Endodermal cell (in vitro differentiated cells): ENCODE results near the gene OR10AD1. TPM values are rescaled to one million over a fixed set of nuclear protein-coding genes. Genes with fewer than 3 reads are reported as not detected.

Source experiments
- DNase-seq: peaks from one replicate; pipeline ENCODE4 v3.0.0-alpha.2; 2017
- H3K27ac ChIP-seq: 2 replicates; pipeline ENCODE4 v1.5.1; 2013; ENCODE audit warnings: mild to moderate bottlenecking, low read depth, low read length, moderate library complexity
- H3K27me3 ChIP-seq: 2 replicates; pipeline ENCODE4 v1.6.1; 2013; ENCODE audit warnings: mild to moderate bottlenecking, low read length, moderate library complexity; ENCODE audit not compliant: insufficient read depth, control insufficient read depth, poor library complexity, severe bottlenecking
- H3K36me3 ChIP-seq: 2 replicates; pipeline ENCODE4 v1.7.0; 2013; ENCODE audit warnings: mild to moderate bottlenecking, low read length, moderate library complexity; ENCODE audit not compliant: control insufficient read depth, insufficient read depth
- H3K4me1 ChIP-seq: one replicate; pipeline ENCODE4 v1.7.0; 2013; ENCODE audit warnings: low read length; ENCODE audit not compliant: control insufficient read depth, insufficient read depth
- H3K4me3 ChIP-seq: 2 replicates; pipeline ENCODE4 v1.5.1; 2013; ENCODE audit warnings: mild to moderate bottlenecking, low read length, moderate library complexity
- H3K9ac ChIP-seq: 2 replicates; pipeline ENCODE4 v1.6.1; 2013; ENCODE audit warnings: mild to moderate bottlenecking, low read length, moderate library complexity; ENCODE audit not compliant: poor library complexity, severe bottlenecking; ENCODE audit errors: extremely low read depth
- H3K9me3 ChIP-seq: 2 replicates; pipeline ENCODE4 v1.6.1; 2013; ENCODE audit warnings: mild to moderate bottlenecking, low read length, moderate library complexity; ENCODE audit not compliant: control insufficient read depth
- H3K27ac Mint-ChIP-seq: 2 replicates; pipeline ENCODE4 v1.8.0; 2020; ENCODE audit warnings: mixed read lengths
- H3K27me3 Mint-ChIP-seq: 2 replicates; pipeline ENCODE4 v1.8.0; 2021; ENCODE audit warnings: mild to moderate bottlenecking, mixed read lengths; ENCODE audit not compliant: insufficient read depth
- H3K36me3 Mint-ChIP-seq: 2 replicates; pipeline ENCODE4 v1.8.0; 2020; ENCODE audit warnings: low read depth, mixed read lengths
- H3K4me1 Mint-ChIP-seq: 2 replicates; pipeline ENCODE4 v1.8.0; 2020; ENCODE audit warnings: mixed read lengths
- H3K4me3 Mint-ChIP-seq: 2 replicates; pipeline ENCODE4 v1.8.0; 2020; ENCODE audit warnings: mild to moderate bottlenecking, moderate library complexity, mixed read lengths
- H3K9me3 Mint-ChIP-seq: 2 replicates; pipeline ENCODE4 v1.8.0; 2020; ENCODE audit warnings: mild to moderate bottlenecking, mixed read lengths
- WGBS, 2 experiments: methylation state at CpG; one replicate each; pipeline versions ENCODE4 v1.1.5 to v1.1.7; 2013; ENCODE audit warnings: missing lambda C conversion rate in 2 of 2, mixed read lengths in 1 of 2; ENCODE audit not compliant: insufficient coverage in 1 of 2, insufficient read length in 1 of 2; 5-methylcytosine and 5-hydroxymethylcytosine counted together
- total RNA-seq, 2 donors: library from RNA; stranded (reverse); fragmentation: NEBNext Ultra II Directional in 1 of 2; extraction: Animal tissue kit (Norgen Biotek cat#: 25700) in 1 of 2; gene quantifications; 2 replicates in 1 of 2; 3 replicates in 1 of 2; pipeline ENCODE4 v1.2.1, GENCODE V29; 2021
- TF ChIP-seq, protein P1 (sequence below): fragments of 200-600 bp; sonication (generic); conservative IDR thresholded peaks from 2 replicates; pipeline ENCODE4 v1.5.0; 2021; ENCODE audit warnings: antibody characterized with exemption, mild to moderate bottlenecking

OR10AD1 gene
- total RNA-seq, 2 donors from 2014 or later = not detected

DNA sequence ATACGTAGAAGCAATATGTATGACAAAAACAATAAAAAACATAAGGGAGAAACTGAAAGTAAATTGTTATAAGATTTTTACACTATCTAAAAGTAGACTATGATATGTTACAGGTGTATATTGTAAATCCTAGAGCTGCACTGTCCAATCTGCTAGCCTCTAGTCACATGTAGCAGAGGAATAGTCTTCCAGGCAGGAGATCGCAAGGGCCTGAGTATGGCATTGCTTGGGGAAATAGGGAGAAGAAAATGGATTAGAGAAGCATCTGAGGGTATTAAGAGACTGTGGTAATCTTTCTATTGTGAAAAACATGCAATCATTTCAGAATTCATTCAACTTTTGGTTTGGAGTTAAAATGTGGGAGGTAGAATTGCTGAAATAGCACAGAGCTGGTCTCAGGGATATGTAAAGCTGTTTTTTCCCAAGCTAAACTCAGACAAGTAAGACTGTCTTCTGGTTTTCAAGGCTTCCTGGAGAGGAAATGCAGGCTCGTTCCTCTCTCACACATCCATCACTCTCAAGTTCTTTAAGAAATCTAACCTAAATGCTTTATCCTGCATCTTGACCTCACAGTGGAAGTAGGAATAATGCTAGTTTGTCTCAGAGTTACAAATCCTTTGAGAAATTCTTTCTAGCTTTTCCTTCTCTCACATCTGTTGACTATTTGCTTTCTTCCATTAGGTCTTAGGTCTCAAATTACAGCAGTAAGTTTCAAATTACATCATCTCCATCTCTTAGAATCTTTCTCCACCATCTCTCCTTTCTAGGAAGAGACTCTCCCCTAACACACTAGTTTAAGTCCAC lies 27.3 kb downstream of the OR10AD1 start:
- H3K27ac Mint-ChIP-seq = no peak overlapping the region
- no peaks in the 10 kb centered on the region for H3K9me3 Mint-ChIP-seq
- WGBS, 2 experiments = 74 to 100% methylated on average over 1 to 3 of the region's 3 CpGs
- Histone ChIP-seq H3K27me3 (peaks cover 30% of the 10 kb centered on the region), H3K4me3 (no peak overlapping the region), H3K9ac (no peak overlapping the region), H3K27ac (peak overlapping the region; percentile 19), H3K4me1 (no peaks in the 10 kb centered on the region), H3K36me3 (no peaks in the 10 kb centered on the region), H3K9me3 (no peaks in the 10 kb centered on the region)
- TF ChIP-seq, protein P1, sequence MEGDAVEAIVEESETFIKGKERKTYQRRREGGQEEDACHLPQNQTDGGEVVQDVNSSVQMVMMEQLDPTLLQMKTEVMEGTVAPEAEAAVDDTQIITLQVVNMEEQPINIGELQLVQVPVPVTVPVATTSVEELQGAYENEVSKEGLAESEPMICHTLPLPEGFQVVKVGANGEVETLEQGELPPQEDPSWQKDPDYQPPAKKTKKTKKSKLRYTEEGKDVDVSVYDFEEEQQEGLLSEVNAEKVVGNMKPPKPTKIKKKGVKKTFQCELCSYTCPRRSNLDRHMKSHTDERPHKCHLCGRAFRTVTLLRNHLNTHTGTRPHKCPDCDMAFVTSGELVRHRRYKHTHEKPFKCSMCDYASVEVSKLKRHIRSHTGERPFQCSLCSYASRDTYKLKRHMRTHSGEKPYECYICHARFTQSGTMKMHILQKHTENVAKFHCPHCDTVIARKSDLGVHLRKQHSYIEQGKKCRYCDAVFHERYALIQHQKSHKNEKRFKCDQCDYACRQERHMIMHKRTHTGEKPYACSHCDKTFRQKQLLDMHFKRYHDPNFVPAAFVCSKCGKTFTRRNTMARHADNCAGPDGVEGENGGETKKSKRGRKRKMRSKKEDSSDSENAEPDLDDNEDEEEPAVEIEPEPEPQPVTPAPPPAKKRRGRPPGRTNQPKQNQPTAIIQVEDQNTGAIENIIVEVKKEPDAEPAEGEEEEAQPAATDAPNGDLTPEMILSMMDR = no peak
- peaks cover 9% of the 10 kb centered on the region for H3K4me1 Mint-ChIP-seq
- no peak for DNase-seq
- no peaks in the 10 kb centered on the region for H3K36me3 Mint-ChIP-seq
- H3K27me3 Mint-ChIP-seq = peaks cover 58% of the 10 kb centered on the region
- H3K4me3 Mint-ChIP-seq = no peak overlapping the region

DNA sequence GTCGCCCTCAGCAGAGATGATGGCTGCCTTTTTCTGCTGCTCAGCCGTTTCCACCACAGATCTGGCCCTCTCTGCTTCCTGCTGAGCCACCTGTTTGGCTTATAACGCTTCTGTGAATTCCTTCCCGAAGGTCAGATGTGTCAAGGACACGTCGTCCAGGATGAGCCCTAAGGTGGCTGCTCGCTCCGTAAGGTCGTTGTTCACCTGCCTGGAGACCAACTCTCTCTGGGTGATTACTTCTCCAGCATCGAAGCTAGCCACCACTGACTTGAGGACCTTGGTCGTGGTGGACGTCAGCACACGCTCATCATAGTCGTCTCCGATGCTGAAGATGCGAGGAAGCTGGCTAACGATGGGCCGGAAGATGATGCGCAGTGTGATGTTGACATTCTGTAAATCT lies 34.1 kb downstream of the OR10AD1 start:
- Histone ChIP-seq H3K4me1 (no peaks in the 10 kb centered on the region), H3K9ac (no peak overlapping the region), H3K27me3 (peaks cover 19% of the 10 kb centered on the region), H3K4me3 (no peak overlapping the region), H3K36me3 (no peaks in the 10 kb centered on the region), H3K27ac (no peak overlapping the region), H3K9me3 (no peaks in the 10 kb centered on the region)
- TF ChIP-seq, protein P1 = no peak
- DNase-seq = no peak
- Mint-ChIP-seq H3K9me3 (no peaks in the 10 kb centered on the region), H3K4me1 (no peaks in the 10 kb centered on the region), H3K27me3 (peaks cover 32% of the 10 kb centered on the region), H3K36me3 (no peaks in the 10 kb centered on the region), H3K4me3 (no peak overlapping the region), H3K27ac (no peak overlapping the region)
- WGBS, 2 experiments = 86 to 87% methylated on average over 19 of the region's 19 CpGs

DNA sequence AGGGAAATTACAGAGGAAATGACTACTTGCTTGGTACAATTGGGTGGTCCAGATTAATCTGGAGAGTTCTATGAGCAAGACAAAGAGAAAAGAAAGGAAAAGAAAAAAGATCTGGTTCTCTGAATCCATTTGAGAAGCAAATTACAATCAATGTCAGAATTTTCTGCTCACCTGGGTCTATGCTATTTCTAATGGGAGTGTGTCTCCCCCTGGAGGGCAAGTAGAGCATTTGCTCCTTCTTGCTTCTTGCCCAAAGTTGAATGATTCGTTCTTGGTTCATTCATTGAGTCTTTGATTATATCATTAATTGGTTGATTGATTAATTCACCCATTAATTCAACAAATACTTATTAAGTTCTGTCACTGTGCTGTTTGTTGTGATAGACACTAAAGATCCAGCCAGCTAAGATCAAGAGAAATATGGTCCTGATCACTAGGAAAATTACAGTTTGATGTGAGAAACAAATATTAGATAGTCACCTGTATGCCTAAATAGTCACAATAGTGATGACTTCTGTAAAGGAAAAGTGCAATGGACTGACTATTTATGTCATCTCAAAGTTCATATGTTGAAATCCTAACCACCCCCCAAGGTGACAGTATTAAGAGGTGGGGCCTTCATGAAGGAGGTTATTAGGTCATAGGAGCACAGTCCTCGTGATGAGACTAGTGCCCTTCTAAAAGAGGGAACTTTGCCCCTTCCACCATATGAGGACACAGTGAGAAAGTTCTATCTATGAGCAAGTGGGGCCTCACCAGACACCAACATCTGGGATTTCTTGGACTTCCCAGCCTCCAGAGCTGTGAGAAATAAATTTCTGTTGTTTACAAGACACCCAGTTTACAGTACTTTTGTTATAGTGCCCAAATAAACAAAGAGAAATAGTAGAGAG lies 37.8 kb downstream of the OR10AD1 start:
- no peak overlapping the region for H3K4me3 Mint-ChIP-seq
- Histone ChIP-seq H3K9ac (no peak overlapping the region), H3K27ac (no peak overlapping the region), H3K36me3 (no peaks in the 10 kb centered on the region), H3K27me3 (peaks cover 39% of the 10 kb centered on the region), H3K4me1 (no peaks in the 10 kb centered on the region), H3K4me3 (no peak overlapping the region), H3K9me3 (no peaks in the 10 kb centered on the region)
- no peaks in the 10 kb centered on the region for H3K4me1 Mint-ChIP-seq
- H3K27ac Mint-ChIP-seq = no peak overlapping the region
- TF ChIP-seq, protein P1 = peak; percentile 97
- DNase-seq = peak; percentile 78
- WGBS, 2 experiments = 50 to 60% methylated on average over 1 of the region's 2 CpGs
- no peaks in the 10 kb centered on the region for H3K36me3 Mint-ChIP-seq
- no peaks in the 10 kb centered on the region for H3K9me3 Mint-ChIP-seq
- H3K27me3 Mint-ChIP-seq = peaks cover 48% of the 10 kb centered on the region
